Smooth muscle cell (in vitro differentiated cells): ENCODE measurements around the gene HGFAC. TPM values are rescaled to one million over a fixed set of nuclear protein-coding genes. Genes with fewer than 3 reads are reported as not detected.

ENCODE experiments used
- DNase-seq: peaks from one replicate; lab custom pipeline; 2025; ENCODE audit not compliant: unreplicated experiment; lab: John Stamatoyannopoulos, UW
- H2AFZ ChIP-seq: fragments of 200-600 bp; sonication (generic); 2 replicates; pipeline ENCODE4 v1.6.0; 2016; ENCODE audit warnings: antibody characterized with exemption, low read depth, mild to moderate bottlenecking
- H3F3A ChIP-seq: fragments of 200-600 bp; sonication (generic); 2 replicates; pipeline ENCODE4 v1.6.0; 2017; ENCODE audit warnings: antibody characterized with exemption, low read depth
- H3K27ac ChIP-seq: fragments of 200-600 bp; sonication (generic); 2 replicates; pipeline ENCODE4 v1.5.1; 2016; ENCODE audit warnings: low read depth, mild to moderate bottlenecking
- H3K27me3 ChIP-seq: fragments of 200-600 bp; sonication (generic); 2 replicates; pipeline ENCODE4 v1.6.1; 2016; ENCODE audit warnings: low read depth, mild to moderate bottlenecking
- H3K36me3 ChIP-seq: fragments of 200-600 bp; sonication (generic); 2 replicates; pipeline ENCODE4 v1.5.1; 2016; ENCODE audit warnings: low read depth
- H3K4me1 ChIP-seq: fragments of 200-600 bp; sonication (generic); 2 replicates; pipeline ENCODE4 v1.5.1; 2016; ENCODE audit warnings: low read depth
- H3K4me2 ChIP-seq: fragments of 200-600 bp; sonication (generic); 2 replicates; pipeline ENCODE4 v1.6.0; 2016; ENCODE audit warnings: mild to moderate bottlenecking
- H3K4me3 ChIP-seq: fragments of 200-600 bp; sonication (generic); 2 replicates; pipeline ENCODE4 v1.5.1; 2016; ENCODE audit warnings: mild to moderate bottlenecking
- H3K79me2 ChIP-seq: fragments of 200-600 bp; sonication (generic); 2 replicates; pipeline ENCODE4 v1.6.0; 2016; ENCODE audit warnings: low read depth, mild to moderate bottlenecking
- H3K9ac ChIP-seq: fragments of 200-600 bp; sonication (generic); 2 replicates; pipeline ENCODE4 v1.6.0; 2016; ENCODE audit warnings: low read depth
- H3K9me3 ChIP-seq: fragments of 200-600 bp; sonication (generic); replicated peaks from 2 replicates; pipeline ENCODE4 v1.5.1; 2016; ENCODE audit warnings: low read depth
- H4K20me1 ChIP-seq: fragments of 200-600 bp; sonication (generic); 2 replicates; pipeline ENCODE4 v1.6.0; 2016; ENCODE audit warnings: low read depth
- CTCF ChIP-seq: fragments of 200-600 bp; sonication (generic); IDR thresholded peaks from 2 replicates; pipeline ENCODE4 v1.5.1; 2017; ENCODE audit warnings: borderline replicate concordance, mild to moderate bottlenecking, antibody characterized with exemption; ENCODE audit not compliant: insufficient read depth, poor library complexity, severe bottlenecking
- WGBS: methylation state at CpG from one replicate; pipeline ENCODE4 v1.1.7; 2016; ENCODE audit warnings: low lambda C conversion rate; 5-methylcytosine and 5-hydroxymethylcytosine counted together
- polyA plus RNA-seq: library from polyadenylated mRNA; unstranded; fragments of >200 nt; fragmentation: Nextera tagmentation; extraction: Ambion mirVana; gene quantifications from 2 replicates; pipeline ENCODE4 v1.2.1, GENCODE V29; 2016
- total RNA-seq: library from RNA; depleted of rRNA; stranded (reverse); fragments of >200 nt; gene quantifications from 2 replicates; pipeline ENCODE4 v1.2.3, GENCODE V29; 2014

Gene HGFAC
- total and polyA plus RNA-seq, 2 experiments from 2014 or later = 0.58 TPM; not detected in 1

GRCh38 chr4:3439391-3439790, 2.4 kb upstream of the HGFAC start:
- Histone ChIP-seq H3K4me3 (no peak overlapping the region), H2AFZ (no peak overlapping the region)
- WGBS = 95% methylated on average over 14 of the region's 16 CpGs

GRCh38 chr4:3440011-3440410, 1.8 kb upstream of the HGFAC start:
- no peaks in the 10 kb centered on the region for H3K36me3 ChIP-seq
- no peaks in the 10 kb centered on the region for H3K27me3 ChIP-seq
- no peak overlapping the region for H3K9ac ChIP-seq
- H3K79me2 ChIP-seq = no peaks in the 10 kb centered on the region
- H4K20me1 ChIP-seq = no peaks in the 10 kb centered on the region
- no peak for DNase-seq
- 87% methylated on average over 7 of the region's 7 CpGs for WGBS
- H3K27ac ChIP-seq = no peak overlapping the region
- H3K4me2 ChIP-seq = no peak overlapping the region
- no peaks in the 10 kb centered on the region for H3K4me1 ChIP-seq
- no peaks in the 10 kb centered on the region for H3F3A ChIP-seq
- H3K4me3 ChIP-seq = no peak overlapping the region
- no peak overlapping the region for H2AFZ ChIP-seq
- no peak for TF ChIP-seq CTCF
- H3K9me3 ChIP-seq = no peaks in the 10 kb centered on the region

More at GRCh38 chr4:3439391-3439790, 2.4 kb upstream of the HGFAC start:
- Histone ChIP-seq H3K4me1 (no peaks in the 10 kb centered on the region), H4K20me1 (no peaks in the 10 kb centered on the region), H3K27me3 (no peaks in the 10 kb centered on the region), H3K4me2 (no peak overlapping the region), H3K36me3 (no peaks in the 10 kb centered on the region), H3K27ac (no peak overlapping the region), H3F3A (no peaks in the 10 kb centered on the region), H3K9me3 (no peaks in the 10 kb centered on the region), H3K9ac (no peak overlapping the region), H3K79me2 (no peaks in the 10 kb centered on the region)
- no peak for DNase-seq
- TF ChIP-seq CTCF = no peak

DNA sequence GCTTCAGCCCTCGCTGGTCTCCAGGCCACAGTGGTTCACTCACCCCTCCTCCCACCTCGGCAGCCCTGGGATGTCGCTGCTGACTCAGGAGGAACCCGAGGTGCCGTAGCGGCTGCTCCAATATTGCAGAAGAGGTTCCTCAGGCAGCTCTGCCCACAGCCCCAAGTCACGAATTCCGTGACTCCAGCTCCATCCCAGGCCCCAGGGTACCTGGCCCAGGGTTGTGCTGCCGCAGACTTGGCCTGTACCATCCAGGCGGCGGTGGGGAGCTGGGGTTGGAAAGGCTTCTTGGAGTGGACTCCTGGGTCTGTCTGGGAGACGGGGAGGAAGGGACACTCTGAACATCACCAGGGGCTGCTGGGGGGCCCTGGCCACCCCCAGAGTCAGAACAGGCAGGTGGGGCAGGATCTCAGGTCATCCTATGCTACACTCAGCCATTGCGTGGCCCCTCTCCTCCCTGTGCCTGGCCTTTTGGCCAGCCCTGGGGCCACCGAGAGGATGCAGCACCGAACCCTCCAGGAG, 728 bp upstream of the HGFAC start:
- Histone ChIP-seq H3K36me3 (no peaks in the 10 kb centered on the region), H3K4me1 (no peaks in the 10 kb centered on the region), H3K4me3 (no peak overlapping the region), H3K9ac (no peak overlapping the region), H3K79me2 (no peaks in the 10 kb centered on the region), H3K27me3 (no peaks in the 10 kb centered on the region), H3K4me2 (no peak overlapping the region), H3F3A (no peaks in the 10 kb centered on the region), H3K9me3 (no peaks in the 10 kb centered on the region), H2AFZ (no peak overlapping the region), H4K20me1 (no peaks in the 10 kb centered on the region), H3K27ac (no peak overlapping the region)
- 81% methylated on average over 13 of the region's 15 CpGs for WGBS
- TF ChIP-seq CTCF = no peak
- no peak for DNase-seq

DNA sequence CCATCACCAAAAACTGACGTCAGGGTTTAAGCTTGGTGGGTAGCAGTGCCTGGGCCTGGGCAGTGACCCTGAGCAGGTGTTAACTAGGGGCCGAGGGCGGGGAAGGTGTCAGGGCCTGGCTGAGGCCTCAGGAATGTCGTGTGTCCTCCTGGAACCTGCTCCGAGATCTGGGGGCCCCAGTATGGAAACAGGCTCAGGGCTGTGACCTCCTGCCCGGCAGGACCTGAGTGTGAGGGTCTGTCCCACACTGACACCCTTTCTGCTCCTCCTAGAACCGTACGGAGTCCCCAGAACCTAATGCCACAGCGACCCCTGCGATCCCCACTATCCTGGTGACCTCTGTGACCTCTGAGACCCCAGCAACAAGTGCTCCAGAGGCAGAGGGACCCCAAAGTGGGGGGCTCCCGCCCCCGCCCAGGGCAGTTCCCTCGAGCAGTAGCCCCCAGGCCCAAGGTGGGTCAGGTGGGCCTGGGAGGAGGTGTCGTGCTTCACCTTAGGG, 741 bp downstream of the HGFAC start:
- Histone ChIP-seq H3F3A (no peaks in the 10 kb centered on the region), H3K4me1 (no peaks in the 10 kb centered on the region), H3K9ac (no peak overlapping the region), H3K4me2 (no peak overlapping the region), H3K27me3 (no peaks in the 10 kb centered on the region), H4K20me1 (no peaks in the 10 kb centered on the region), H3K27ac (no peak overlapping the region), H3K79me2 (no peaks in the 10 kb centered on the region), H3K36me3 (no peaks in the 10 kb centered on the region), H3K4me3 (no peak overlapping the region), H2AFZ (no peak overlapping the region), H3K9me3 (no peaks in the 10 kb centered on the region)
- no peak for TF ChIP-seq CTCF
- 86% methylated on average over 14 of the region's 14 CpGs for WGBS
- no peak for DNase-seq
